Cardiac fibroblast (primary cell): ENCODE results near the gene ATP7B.
"Not testable (repeated sequence)": the region's sequence is repeated elsewhere in the genome, so short reads cannot be mapped to it uniquely, and the experiment has no call there.

Source experiments
- DNase-seq, 2 donors: peaks; one replicate each; pipeline versions ENCODE4 v3.0.0 to v3.0.0-alpha.2; 2010; ENCODE audit warnings: low read depth in 2 of 2
- H3K4me3 ChIP-seq, 2 donors: replicated peaks in 1 of 2; 1 replicate in 1 of 2; 2 replicates in 1 of 2; pipeline ENCODE4 v1.5.1; 2011; ENCODE audit warnings: low read depth in 2 of 2, low read length in 2 of 2, mild to moderate bottlenecking in 2 of 2, moderate library complexity in 1 of 2
- TF ChIP-seq, protein P1 (sequence below): IDR thresholded peaks from one replicate; pipeline ENCODE4 v1.5.1; 2011; ENCODE audit warnings: low read depth, mild to moderate bottlenecking, low read length, inconsistent platforms

Gene ATP7B

DNA sequence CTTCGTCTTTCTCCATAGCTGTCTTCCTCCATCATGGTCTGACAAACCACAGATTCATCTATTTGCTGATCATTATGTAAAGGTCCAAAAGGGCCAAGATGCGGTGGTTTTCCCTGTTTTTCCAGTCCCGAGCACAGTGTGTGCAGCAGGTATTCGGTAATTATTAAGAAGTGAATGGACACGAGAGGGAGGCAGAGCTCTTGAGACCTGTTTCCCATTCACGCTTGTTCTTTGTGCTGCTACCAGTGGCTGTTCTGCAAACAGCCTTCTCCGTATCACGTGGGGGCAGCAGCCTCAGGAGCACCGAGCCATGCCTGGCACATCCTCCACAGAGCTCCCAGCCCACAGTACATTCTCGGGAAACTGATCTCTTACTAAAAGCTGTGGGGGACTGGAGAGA is 99.2 kb downstream of the ATP7B start:
- DNase-seq, result peak in 1 of 2 donors; percentile 5
- TF ChIP-seq, protein P1, sequence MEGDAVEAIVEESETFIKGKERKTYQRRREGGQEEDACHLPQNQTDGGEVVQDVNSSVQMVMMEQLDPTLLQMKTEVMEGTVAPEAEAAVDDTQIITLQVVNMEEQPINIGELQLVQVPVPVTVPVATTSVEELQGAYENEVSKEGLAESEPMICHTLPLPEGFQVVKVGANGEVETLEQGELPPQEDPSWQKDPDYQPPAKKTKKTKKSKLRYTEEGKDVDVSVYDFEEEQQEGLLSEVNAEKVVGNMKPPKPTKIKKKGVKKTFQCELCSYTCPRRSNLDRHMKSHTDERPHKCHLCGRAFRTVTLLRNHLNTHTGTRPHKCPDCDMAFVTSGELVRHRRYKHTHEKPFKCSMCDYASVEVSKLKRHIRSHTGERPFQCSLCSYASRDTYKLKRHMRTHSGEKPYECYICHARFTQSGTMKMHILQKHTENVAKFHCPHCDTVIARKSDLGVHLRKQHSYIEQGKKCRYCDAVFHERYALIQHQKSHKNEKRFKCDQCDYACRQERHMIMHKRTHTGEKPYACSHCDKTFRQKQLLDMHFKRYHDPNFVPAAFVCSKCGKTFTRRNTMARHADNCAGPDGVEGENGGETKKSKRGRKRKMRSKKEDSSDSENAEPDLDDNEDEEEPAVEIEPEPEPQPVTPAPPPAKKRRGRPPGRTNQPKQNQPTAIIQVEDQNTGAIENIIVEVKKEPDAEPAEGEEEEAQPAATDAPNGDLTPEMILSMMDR, result no peak
- no peak overlapping the region for H3K4me3 ChIP-seq

GRCh38 chr13:51910508-51910907 is 100.7 kb downstream of the ATP7B start:
- DNase-seq, result no peak
- TF ChIP-seq, protein P1, result no peak
- no peak overlapping the region for H3K4me3 ChIP-seq

DNA sequence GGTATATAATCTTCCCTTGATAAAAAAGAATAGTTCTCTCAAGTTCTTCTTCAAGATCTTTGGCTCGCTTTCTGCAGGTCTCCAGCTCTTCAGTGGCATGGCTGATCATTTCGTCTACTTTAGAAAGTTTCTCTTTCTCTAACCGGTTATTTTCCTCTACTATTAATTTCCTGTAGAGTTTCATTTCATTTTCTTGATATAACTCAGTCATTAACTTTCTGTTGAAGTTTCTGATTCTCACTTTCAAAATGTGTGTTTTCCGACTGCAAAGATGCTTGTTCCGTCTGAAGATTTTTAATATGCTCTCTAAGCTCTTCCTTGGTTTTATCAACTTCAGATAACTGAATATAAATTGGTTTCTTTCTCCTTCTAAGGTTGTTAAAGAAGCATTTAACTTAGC is 102.0 kb downstream of the ATP7B start:
- H3K4me3 ChIP-seq, DNase-seq: not testable (repeated sequence)

GRCh38 chr13:51907040-51907732 is 104.1 kb downstream of the ATP7B start:
- TF ChIP-seq, protein P1, result no peak
- no peak overlapping the region for H3K4me3 ChIP-seq
- DNase-seq, result no peak

DNA sequence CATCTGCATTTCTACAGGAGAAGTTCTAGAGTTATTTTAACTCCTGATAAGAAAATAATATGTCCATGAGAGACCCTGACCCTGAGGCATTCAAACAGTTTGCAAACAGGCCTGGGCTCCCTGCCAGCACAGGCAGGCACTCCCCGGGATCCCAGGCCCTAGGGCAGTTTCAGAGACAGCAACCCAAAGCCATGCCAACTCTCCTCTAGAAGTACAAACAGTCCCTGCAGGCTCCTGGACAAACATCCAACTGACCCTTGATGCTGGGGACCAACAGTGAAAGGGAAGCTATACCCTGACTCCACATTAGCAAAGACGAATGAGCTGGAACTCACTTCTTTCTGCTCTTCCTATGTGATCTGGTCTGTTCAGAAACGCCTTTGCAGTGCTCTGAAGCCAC is 104.7 kb downstream of the ATP7B start:
- DNase-seq, result no peak
- TF ChIP-seq, protein P1, result no peak
- no peak overlapping the region for H3K4me3 ChIP-seq

DNA sequence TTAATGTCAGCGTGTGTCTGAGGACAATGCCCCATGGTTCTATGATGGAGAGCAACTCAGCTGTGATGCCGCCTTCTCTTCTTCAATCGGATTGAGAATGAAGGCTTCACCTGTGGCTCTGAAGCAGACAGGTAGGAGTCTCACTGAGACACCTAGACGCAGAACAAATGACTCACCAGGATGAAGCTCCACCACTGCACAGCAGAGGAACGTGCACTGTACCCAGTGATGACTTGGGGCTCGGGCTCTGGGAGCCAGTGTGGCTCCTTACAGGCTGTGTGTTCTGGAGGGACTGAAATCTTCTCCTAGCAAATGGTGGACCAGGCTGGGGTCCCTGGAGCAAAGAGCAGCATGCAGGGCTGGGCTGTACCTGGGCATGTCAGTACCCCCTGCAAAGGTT is 105.5 kb downstream of the ATP7B start:
- H3K4me3 ChIP-seq, result no peak overlapping the region
- no peak for DNase-seq
- TF ChIP-seq, protein P1, result no peak

DNA sequence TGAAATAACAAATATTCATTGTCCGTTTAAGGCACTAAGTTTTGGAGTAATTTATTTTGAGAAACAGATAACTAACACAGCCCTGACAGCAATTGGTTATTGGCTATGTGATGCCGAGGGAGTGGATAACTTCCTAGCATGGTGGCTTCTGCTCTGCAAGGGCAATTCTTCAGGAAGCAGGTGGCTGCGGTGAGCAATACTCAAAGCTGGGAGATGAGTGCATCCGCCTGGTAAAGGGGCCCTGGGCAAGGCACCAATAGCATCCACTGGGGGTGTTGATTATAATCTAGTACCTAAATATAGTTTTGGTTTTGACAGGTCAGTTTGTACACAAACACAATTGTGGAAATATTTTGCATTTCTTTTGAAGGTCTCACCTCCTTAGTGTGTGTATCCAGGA is 108.5 kb downstream of the ATP7B start:
- DNase-seq, result no peak
- H3K4me3 ChIP-seq, result no peak overlapping the region
- TF ChIP-seq, protein P1, result no peak
